OCI-LY1 (cell line): ENCODE results near the gene SHFL.

Experiments
- H2AFZ ChIP-seq: fragments of 200-600 bp; sonication (generic), shearing (Covaris generic); 2 replicates; pipeline ENCODE4 v1.6.0; 2014; ENCODE audit warnings: antibody characterized with exemption, mild to moderate bottlenecking, low read length
- H3F3A ChIP-seq: fragments of 200-600 bp; sonication (generic), shearing (Covaris generic); 2 replicates; pipeline ENCODE4 v1.6.0; 2014; ENCODE audit warnings: mild to moderate bottlenecking, antibody characterized with exemption, low read length, moderate library complexity; ENCODE audit not compliant: insufficient read depth
- H3K27ac ChIP-seq: fragments of 200-600 bp; sonication (generic); 2 replicates; pipeline ENCODE4 v1.5.1; 2014; ENCODE audit warnings: low read length, mixed run types, mild to moderate bottlenecking, low read depth; ENCODE audit not compliant: poor library complexity, severe bottlenecking
- H3K27me3 ChIP-seq: fragments of 200-600 bp; sonication (generic); 2 replicates; pipeline ENCODE4 v1.6.0; 2014; ENCODE audit warnings: antibody characterized with exemption, mild to moderate bottlenecking, low read length, moderate library complexity; ENCODE audit not compliant: insufficient read depth
- H3K36me3 ChIP-seq: fragments of 200-600 bp; sonication (generic); 2 replicates; pipeline ENCODE4 v1.6.1; 2014; ENCODE audit warnings: mild to moderate bottlenecking, antibody characterized with exemption, low read length, moderate library complexity, mixed read lengths; ENCODE audit not compliant: insufficient read depth
- H3K4me1 ChIP-seq: fragments of 200-600 bp; sonication (generic); 2 replicates; pipeline ENCODE4 v1.5.1; 2014; ENCODE audit warnings: mild to moderate bottlenecking, low read length, moderate library complexity; ENCODE audit not compliant: insufficient read depth, severe bottlenecking
- H3K4me2 ChIP-seq: fragments of 200-600 bp; sonication (generic), shearing (Covaris generic); 2 replicates; pipeline ENCODE4 v1.6.1; 2014; ENCODE audit warnings: low read length
- H3K4me3 ChIP-seq: fragments of 200-600 bp; sonication (generic); 2 replicates; pipeline ENCODE4 v1.5.1; 2014; ENCODE audit warnings: low read length, low read depth, mild to moderate bottlenecking, mixed read lengths; ENCODE audit not compliant: poor library complexity, severe bottlenecking
- H3K79me2 ChIP-seq: fragments of 200-600 bp; shearing (Covaris generic); 2 replicates; pipeline ENCODE4 v1.6.1; 2016; ENCODE audit warnings: mixed run types, low read length, mixed read lengths; ENCODE audit not compliant: insufficient read depth
- H3K9ac ChIP-seq: fragments of 200-600 bp; sonication (generic), shearing (Covaris generic); 2 replicates; pipeline ENCODE4 v1.6.1; 2014; ENCODE audit warnings: mild to moderate bottlenecking, low read length, mixed read lengths
- H3K9me2 ChIP-seq: fragments of 200-600 bp; sonication (generic), shearing (Covaris generic); 2 replicates; pipeline ENCODE4 v1.6.1; 2014; ENCODE audit warnings: low read depth, mild to moderate bottlenecking, low read length, mixed read lengths
- H3K9me3 ChIP-seq: fragments of 200-600 bp; shearing (Covaris generic); 2 replicates; pipeline ENCODE4 v1.6.1; 2014; ENCODE audit warnings: low read length, mixed read lengths
- H4K20me1 ChIP-seq: fragments of 200-600 bp; sonication (generic), shearing (Covaris generic); 2 replicates; pipeline ENCODE4 v1.6.0; 2016; ENCODE audit warnings: mild to moderate bottlenecking, low read length; ENCODE audit not compliant: insufficient read depth
- CTCF ChIP-seq: fragments of 200-600 bp; sonication (generic), shearing (Covaris generic); IDR thresholded peaks from 2 replicates; pipeline ENCODE4 v1.5.1; 2017; ENCODE audit warnings: mild to moderate bottlenecking, antibody characterized with exemption, low read length, moderate library complexity, mixed read lengths
- EZH2 ChIP-seq: fragments of 200-600 bp; sonication (generic), shearing (Covaris generic); IDR thresholded peaks from 2 replicates; pipeline ENCODE4 v1.8.0; 2017; ENCODE audit warnings: borderline replicate concordance, mixed run types, mild to moderate bottlenecking, antibody characterized with exemption, low read length, moderate library complexity, mixed read lengths

SHFL gene

GRCh38 chr19:10120538-10121189, 34.5 kb downstream of the SHFL start:
- Histone ChIP-seq H2AFZ (no peak overlapping the region), H3K4me3 (no peak overlapping the region), H3K36me3 (peaks cover 48% of the 10 kb centered on the region), H3K27ac (no peak overlapping the region), H3F3A (no peaks in the 10 kb centered on the region), H3K9me3 (no peaks in the 10 kb centered on the region), H3K9ac (no peak overlapping the region), H4K20me1 (no peaks in the 10 kb centered on the region), H3K27me3 (no peaks in the 10 kb centered on the region), H3K9me2 (no peaks in the 10 kb centered on the region), H3K79me2 (peaks cover 8% of the 10 kb centered on the region), H3K4me2 (no peak overlapping the region), H3K4me1 (peaks cover 11% of the 10 kb centered on the region)
- TF ChIP-seq EZH2 (no peak), CTCF (no peak)

GRCh38 chr19:10122045-10122444, 35.9 kb downstream of the SHFL start:
- TF ChIP-seq CTCF (no peak), EZH2 (no peak)
- Histone ChIP-seq H3K4me3 (no peak overlapping the region), H3K36me3 (peaks cover 48% of the 10 kb centered on the region), H3K9me3 (no peaks in the 10 kb centered on the region), H3K27ac (no peak overlapping the region), H3K9me2 (no peaks in the 10 kb centered on the region), H3K79me2 (peaks cover 8% of the 10 kb centered on the region), H3K27me3 (no peaks in the 10 kb centered on the region), H3K4me2 (no peak overlapping the region), H2AFZ (no peak overlapping the region), H4K20me1 (no peaks in the 10 kb centered on the region), H3K4me1 (peaks cover 11% of the 10 kb centered on the region), H3K9ac (no peak overlapping the region), H3F3A (no peaks in the 10 kb centered on the region)

- Histone ChIP-seq H3K36me3 (peaks cover 51% of the 10 kb centered on the region), H4K20me1 (no peaks in the 10 kb centered on the region), H3K9me3 (no peaks in the 10 kb centered on the region), H3K27me3 (no peaks in the 10 kb centered on the region), H3K79me2 (no peaks in the 10 kb centered on the region), H3K4me3 (no peak overlapping the region), H3K9ac (no peak overlapping the region), H2AFZ (no peak overlapping the region), H3K9me2 (no peaks in the 10 kb centered on the region), H3F3A (no peaks in the 10 kb centered on the region), H3K27ac (no peak overlapping the region), H3K4me2 (no peak overlapping the region), H3K4me1 (no peaks in the 10 kb centered on the region)
- TF ChIP-seq EZH2 (no peak), CTCF (no peak)
Measured at GRCh38 chr19:10124429-10124828, 38.3 kb downstream of the SHFL start.
